ENCODE data around the gene FSTL1. TPM values are rescaled to one million over a fixed set of nuclear protein-coding genes. Genes with fewer than 3 reads are reported as not detected.
A peak's percentile ranks its signal among the peaks of the same experiment; 100 is the strongest.

Gene FSTL1
- total and polyA plus RNA-seq, 5 donors from 2014 or later = 1.0 TPM; not detected in 4

DNA sequence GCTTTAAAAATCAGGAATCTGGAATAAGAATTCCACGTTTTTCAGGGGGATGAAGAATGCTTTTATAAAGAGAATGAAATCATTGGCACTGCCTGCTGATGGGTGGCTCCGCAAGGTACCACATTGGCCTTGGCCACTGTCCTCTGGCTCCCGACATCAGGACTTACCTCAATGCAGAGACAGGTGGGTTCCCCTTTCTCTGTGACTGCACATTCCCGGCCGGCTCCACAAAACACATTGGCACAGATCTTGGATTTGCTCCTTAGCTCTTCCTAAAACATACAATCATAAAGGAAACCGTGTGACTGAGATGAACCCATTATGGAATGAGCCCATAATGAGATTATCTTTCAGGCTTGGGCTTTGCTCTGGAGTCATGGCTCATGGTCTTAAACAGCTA, 35.0 kb downstream of the FSTL1 start:
- peaks cover 2% of the 10 kb centered on the region for H3K27me3 ChIP-seq (ENCODE audit: control insufficient read depth, insufficient read depth, low read length)
- no peak for ATAC-seq (ENCODE audit: low read depth in 2 of 2)
- no peaks in the 10 kb centered on the region for H3K36me3 Mint-ChIP-seq

DNA sequence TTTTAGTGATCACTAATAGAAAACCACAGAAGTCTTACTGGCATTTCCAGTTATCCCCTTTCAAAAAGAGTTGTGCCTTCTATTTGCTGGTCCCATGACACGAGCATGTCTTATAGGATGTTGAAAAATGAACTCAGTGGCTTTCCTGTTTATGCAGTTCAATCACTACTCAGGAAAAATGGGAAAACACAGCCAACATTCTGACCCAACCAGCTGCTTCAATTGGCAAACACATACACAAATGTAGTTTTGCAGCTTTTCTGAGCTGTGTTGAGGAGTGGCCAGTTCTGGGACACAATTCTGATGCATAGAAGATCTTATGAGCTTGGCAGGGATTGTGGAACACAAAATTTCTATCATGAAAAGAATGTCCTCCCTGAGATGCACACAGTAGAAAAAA, 40.3 kb downstream of the FSTL1 start:
- Histone ChIP-seq H3K27me3 (ENCODE audit: control insufficient read depth, insufficient read depth, low read length) (no peaks in the 10 kb centered on the region), H3K4me3 (ENCODE audit: low read depth, low read length) (no peak overlapping the region), H3K27ac (ENCODE audit: insufficient read depth, low read length, poor library complexity, severe bottlenecking) (no peak overlapping the region), H3K36me3 (ENCODE audit: control insufficient read depth, insufficient read depth, low read length) (no peaks in the 10 kb centered on the region), H3K4me1 (ENCODE audit: control insufficient read depth, insufficient read depth, low read length, poor library complexity, severe bottlenecking) (no peaks in the 10 kb centered on the region), H3K9me3 (ENCODE audit: control insufficient read depth in 2 of 2, low read length in 2 of 2) (no peaks in the 10 kb centered on the region)
- no peak for ATAC-seq (ENCODE audit: low read depth in 2 of 2)
- no peak for DNase-seq
- Mint-ChIP-seq H3K27me3 (peaks cover 5% of the 10 kb centered on the region), H3K36me3 (no peaks in the 10 kb centered on the region), H3K27ac (no peak overlapping the region), H3K9me3 (no peaks in the 10 kb centered on the region), H3K4me3 (no peak overlapping the region), H3K4me1 (no peaks in the 10 kb centered on the region)

More for the DNA sequence above, 35.0 kb downstream of the FSTL1 start:
- H3K27me3 Mint-ChIP-seq = peaks cover 36% of the 10 kb centered on the region
- peaks cover 6 to 17% (median 11%) of the 10 kb centered on the region in 4 donors for H3K4me1 Mint-ChIP-seq
- Histone ChIP-seq H3K4me3 (ENCODE audit: low read depth, low read length) (no peak overlapping the region), H3K9me3 (ENCODE audit: control insufficient read depth in 2 of 2, low read length in 2 of 2) (no peaks in the 10 kb centered on the region), H3K36me3 (ENCODE audit: control insufficient read depth, insufficient read depth, low read length) (no peaks in the 10 kb centered on the region), H3K4me1 (ENCODE audit: control insufficient read depth, insufficient read depth, low read length, poor library complexity, severe bottlenecking) (peaks cover 11% of the 10 kb centered on the region), H3K27ac (ENCODE audit: insufficient read depth, low read length, poor library complexity, severe bottlenecking) (no peak overlapping the region)
- no peaks in the 10 kb centered on the region for H3K9me3 Mint-ChIP-seq
- peak overlapping the region in 1 of 3 donors; percentile 66 for H3K27ac Mint-ChIP-seq
- DNase-seq = no peak
- no peak overlapping the region for H3K4me3 Mint-ChIP-seq

DNA sequence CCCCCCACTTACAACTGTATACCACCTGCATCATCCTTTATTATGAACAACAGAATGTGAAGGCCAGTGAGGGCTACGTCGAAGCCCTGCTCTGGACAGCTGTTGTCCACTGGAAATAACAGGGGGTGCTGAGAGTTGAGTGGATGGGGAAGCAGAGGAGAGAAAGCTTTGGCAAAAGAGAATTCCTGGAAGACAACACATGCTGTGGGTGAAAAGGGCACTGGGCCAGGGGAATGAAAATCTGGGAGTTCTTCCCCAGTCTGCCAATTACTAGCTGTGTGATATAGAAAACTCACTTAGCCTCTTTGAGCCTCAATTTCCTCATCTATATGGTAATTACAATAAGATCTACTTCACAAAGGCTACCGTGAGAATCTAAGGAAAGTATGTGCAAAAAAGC, 40.7 kb downstream of the FSTL1 start:
- H3K4me3 Mint-ChIP-seq = no peak overlapping the region
- Histone ChIP-seq H3K36me3 (ENCODE audit: control insufficient read depth, insufficient read depth, low read length) (no peaks in the 10 kb centered on the region), H3K27ac (ENCODE audit: insufficient read depth, low read length, poor library complexity, severe bottlenecking) (no peak overlapping the region), H3K9me3 (ENCODE audit: control insufficient read depth in 2 of 2, low read length in 2 of 2) (no peaks in the 10 kb centered on the region), H3K4me1 (ENCODE audit: control insufficient read depth, insufficient read depth, low read length, poor library complexity, severe bottlenecking) (no peaks in the 10 kb centered on the region), H3K27me3 (ENCODE audit: control insufficient read depth, insufficient read depth, low read length) (no peaks in the 10 kb centered on the region), H3K4me3 (ENCODE audit: low read depth, low read length) (no peak overlapping the region)
- H3K9me3 Mint-ChIP-seq = no peaks in the 10 kb centered on the region
- DNase-seq (no peak), ATAC-seq (ENCODE audit: low read depth in 2 of 2) (no peak)
- H3K4me1 Mint-ChIP-seq = no peaks in the 10 kb centered on the region
- no peaks in the 10 kb centered on the region for H3K36me3 Mint-ChIP-seq
- H3K27ac Mint-ChIP-seq = no peak overlapping the region
- H3K27me3 Mint-ChIP-seq = peaks cover 1% of the 10 kb centered on the region

DNA sequence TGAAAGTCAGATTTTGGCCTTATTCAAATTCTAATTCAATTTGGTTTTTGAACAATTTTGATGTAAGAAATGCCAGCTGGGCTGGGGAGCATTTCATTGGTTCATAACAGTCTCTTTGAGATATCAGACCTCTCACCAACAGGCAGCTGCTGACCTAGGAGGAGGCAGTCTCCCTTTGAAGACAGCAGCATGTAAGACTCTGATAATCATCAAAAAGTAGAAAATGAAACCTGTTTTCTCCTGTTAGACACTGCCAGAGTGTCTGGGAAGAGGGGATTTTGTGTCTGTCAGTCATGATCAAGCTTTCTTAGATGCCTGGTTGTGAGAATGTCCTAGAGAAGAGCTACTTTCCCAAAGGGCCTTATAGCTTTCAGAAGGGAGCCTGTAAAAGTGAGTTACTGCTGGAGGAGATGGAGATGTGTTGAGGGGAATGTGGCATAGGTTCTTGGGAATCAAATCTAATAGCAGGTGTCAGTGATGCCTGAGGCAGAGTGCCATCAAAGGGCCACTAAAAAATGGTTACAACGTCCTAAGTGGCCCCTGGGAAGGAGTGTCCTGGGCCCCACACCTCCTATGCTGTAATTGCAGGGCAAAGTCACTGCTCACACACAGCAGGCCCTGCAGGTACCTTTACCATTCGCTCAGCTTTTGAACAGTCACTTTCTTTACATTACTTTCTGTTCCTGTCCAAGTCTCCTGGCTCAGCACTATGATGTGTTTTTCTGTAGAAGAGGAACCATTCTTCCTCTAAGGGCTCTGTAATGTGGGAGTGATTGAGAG, 43.1 kb downstream of the FSTL1 start:
- no peaks in the 10 kb centered on the region for H3K9me3 ChIP-seq (ENCODE audit: control insufficient read depth in 2 of 2, low read length in 2 of 2)
- ATAC-seq (ENCODE audit: low read depth in 2 of 2) = no peak
- no peak overlapping the region for H3K4me3 ChIP-seq (ENCODE audit: low read depth, low read length)
- peaks cover 0 to 3% (median 0%) of the 10 kb centered on the region in 7 donors for H3K9me3 Mint-ChIP-seq
- H3K36me3 ChIP-seq (ENCODE audit: control insufficient read depth, insufficient read depth, low read length) = no peaks in the 10 kb centered on the region
- DNase-seq = no peak
- no peak overlapping the region for H3K4me3 Mint-ChIP-seq
- no peaks in the 10 kb centered on the region for H3K4me1 Mint-ChIP-seq
- no peaks in the 10 kb centered on the region for H3K4me1 ChIP-seq (ENCODE audit: control insufficient read depth, insufficient read depth, low read length, poor library complexity, severe bottlenecking)
- H3K27me3 ChIP-seq (ENCODE audit: control insufficient read depth, insufficient read depth, low read length) = no peaks in the 10 kb centered on the region
- H3K27ac ChIP-seq (ENCODE audit: insufficient read depth, low read length, poor library complexity, severe bottlenecking) = no peak overlapping the region
- H3K27me3 Mint-ChIP-seq = peaks cover 2% of the 10 kb centered on the region
- H3K27ac Mint-ChIP-seq = no peak overlapping the region
- H3K36me3 Mint-ChIP-seq = no peaks in the 10 kb centered on the region

DNA sequence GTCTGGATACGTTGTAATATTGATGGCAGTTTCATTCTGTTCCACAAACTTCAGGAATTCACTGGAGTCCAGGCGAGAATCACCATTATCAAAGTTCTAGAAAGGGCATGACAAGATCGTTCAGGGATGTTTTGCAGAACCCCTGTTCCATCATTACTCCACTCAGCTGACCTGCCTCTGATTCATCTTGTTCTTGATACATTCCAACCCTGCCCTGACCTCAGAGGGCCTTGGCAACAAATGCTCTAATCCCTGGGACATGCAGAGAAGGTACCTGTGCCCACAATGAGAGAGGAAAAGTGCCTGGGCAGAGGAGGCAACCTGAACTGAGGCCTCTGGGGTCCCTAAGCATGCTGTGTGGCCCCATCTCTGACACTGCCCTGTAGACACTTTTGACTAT, 45.9 kb downstream of the FSTL1 start:
- Histone ChIP-seq H3K36me3 (ENCODE audit: control insufficient read depth, insufficient read depth, low read length) (no peaks in the 10 kb centered on the region), H3K27ac (ENCODE audit: insufficient read depth, low read length, poor library complexity, severe bottlenecking) (no peak overlapping the region), H3K4me3 (ENCODE audit: low read depth, low read length) (no peak overlapping the region), H3K4me1 (ENCODE audit: control insufficient read depth, insufficient read depth, low read length, poor library complexity, severe bottlenecking) (no peaks in the 10 kb centered on the region), H3K27me3 (ENCODE audit: control insufficient read depth, insufficient read depth, low read length) (peaks cover 2% of the 10 kb centered on the region), H3K9me3 (ENCODE audit: control insufficient read depth in 2 of 2, low read length in 2 of 2) (no peaks in the 10 kb centered on the region)
- Mint-ChIP-seq H3K9me3 (peaks cover 0 to 3% (median 0%) of the 10 kb centered on the region in 7 donors), H3K4me3 (no peak overlapping the region), H3K36me3 (no peaks in the 10 kb centered on the region), H3K27me3 (peaks cover 5% of the 10 kb centered on the region), H3K4me1 (no peaks in the 10 kb centered on the region), H3K27ac (no peak overlapping the region)
- ATAC-seq (ENCODE audit: low read depth in 2 of 2) (no peak), DNase-seq (no peak)

DNA sequence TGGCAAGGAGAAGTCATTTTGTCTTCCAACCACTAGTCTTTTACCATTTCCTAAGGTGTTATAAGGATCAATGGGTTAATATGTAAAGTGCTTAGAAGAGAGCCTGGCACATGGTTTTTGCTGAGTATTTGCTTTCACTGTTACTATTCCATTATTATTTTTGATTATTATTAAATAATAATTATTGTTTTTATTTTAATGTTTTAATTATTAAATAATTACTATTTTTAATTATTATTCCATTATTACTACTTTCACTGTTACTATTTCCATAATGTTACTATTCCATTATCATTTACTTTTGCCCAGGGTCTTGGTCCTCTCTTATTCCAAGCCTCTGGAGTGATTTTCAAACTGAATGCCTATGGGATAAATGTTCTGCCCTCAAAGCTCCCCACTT, 48.5 kb downstream of the FSTL1 start:
- no peak overlapping the region for H3K4me3 Mint-ChIP-seq
- Histone ChIP-seq H3K9me3 (ENCODE audit: control insufficient read depth in 2 of 2, low read length in 2 of 2) (no peaks in the 10 kb centered on the region), H3K4me3 (ENCODE audit: low read depth, low read length) (no peak overlapping the region), H3K4me1 (ENCODE audit: control insufficient read depth, insufficient read depth, low read length, poor library complexity, severe bottlenecking) (no peaks in the 10 kb centered on the region), H3K27ac (ENCODE audit: insufficient read depth, low read length, poor library complexity, severe bottlenecking) (no peak overlapping the region), H3K36me3 (ENCODE audit: control insufficient read depth, insufficient read depth, low read length) (no peaks in the 10 kb centered on the region), H3K27me3 (ENCODE audit: control insufficient read depth, insufficient read depth, low read length) (peaks cover 2% of the 10 kb centered on the region)
- H3K4me1 Mint-ChIP-seq = no peaks in the 10 kb centered on the region
- no peaks in the 10 kb centered on the region for H3K36me3 Mint-ChIP-seq
- H3K9me3 Mint-ChIP-seq = peaks cover 0 to 3% (median 0%) of the 10 kb centered on the region in 7 donors
- no peak for DNase-seq
- H3K27me3 Mint-ChIP-seq = peaks cover 12% of the 10 kb centered on the region
- ATAC-seq (ENCODE audit: low read depth in 2 of 2) = no peak
- H3K27ac Mint-ChIP-seq = no peak overlapping the region

DNA sequence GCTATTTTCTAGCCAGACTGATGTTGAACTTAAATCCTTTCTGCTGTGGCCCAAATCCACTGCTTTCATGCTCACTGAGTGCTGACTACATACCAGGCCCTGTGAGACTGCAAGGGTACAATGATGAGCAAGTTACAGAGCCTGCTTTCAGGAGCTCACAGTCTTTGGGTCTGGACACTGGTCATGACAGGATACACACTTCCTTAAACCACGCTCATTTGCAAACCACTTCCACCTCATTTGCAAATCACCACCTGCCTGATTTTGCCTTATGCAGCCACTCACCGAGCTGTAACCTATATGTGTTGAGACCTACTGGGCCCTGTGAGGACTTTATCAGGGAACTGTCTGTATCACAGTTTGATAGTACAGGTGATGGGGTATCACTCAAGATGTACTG, 51.4 kb downstream of the FSTL1 start:
- no peak overlapping the region for H3K27ac ChIP-seq (ENCODE audit: insufficient read depth, low read length, poor library complexity, severe bottlenecking)
- Mint-ChIP-seq H3K9me3 (peaks cover 0 to 3% (median 0%) of the 10 kb centered on the region in 7 donors), H3K4me1 (no peaks in the 10 kb centered on the region), H3K27ac (no peak overlapping the region), H3K36me3 (no peaks in the 10 kb centered on the region), H3K4me3 (no peak overlapping the region), H3K27me3 (peaks cover 21% of the 10 kb centered on the region)
- DNase-seq (no peak), ATAC-seq (ENCODE audit: low read depth in 2 of 2) (no peak)
- H3K36me3 ChIP-seq (ENCODE audit: control insufficient read depth, insufficient read depth, low read length) = no peaks in the 10 kb centered on the region
- H3K27me3 ChIP-seq (ENCODE audit: control insufficient read depth, insufficient read depth, low read length) = peaks cover 8% of the 10 kb centered on the region
- H3K4me3 ChIP-seq (ENCODE audit: low read depth, low read length) = no peak overlapping the region
- no peaks in the 10 kb centered on the region for H3K4me1 ChIP-seq (ENCODE audit: control insufficient read depth, insufficient read depth, low read length, poor library complexity, severe bottlenecking)
- H3K9me3 ChIP-seq (ENCODE audit: control insufficient read depth in 2 of 2, low read length in 2 of 2) = no peaks in the 10 kb centered on the region

DNA sequence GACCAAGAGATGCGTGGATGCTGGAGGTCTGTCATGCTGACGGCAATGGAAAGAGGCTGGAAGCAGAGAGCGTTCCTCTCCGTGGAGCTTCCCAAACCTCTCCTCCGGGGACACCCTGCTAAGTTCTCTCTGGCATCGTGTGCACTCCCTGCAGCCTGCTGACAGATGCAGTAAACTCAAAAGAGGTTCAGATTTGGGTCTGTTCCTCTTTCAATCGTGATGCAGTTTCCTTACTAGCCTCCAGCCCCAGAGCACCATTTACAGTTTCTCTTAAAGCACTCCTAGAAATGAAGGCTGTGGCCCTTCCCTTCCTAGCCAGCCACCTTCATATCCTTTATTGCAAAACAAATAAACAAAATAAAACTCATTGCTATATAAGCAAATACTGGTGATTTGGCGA, 54.3 kb downstream of the FSTL1 start:
- no peak overlapping the region for H3K27ac Mint-ChIP-seq
- Histone ChIP-seq H3K4me1 (ENCODE audit: control insufficient read depth, insufficient read depth, low read length, poor library complexity, severe bottlenecking) (no peaks in the 10 kb centered on the region), H3K4me3 (ENCODE audit: low read depth, low read length) (no peak overlapping the region), H3K36me3 (ENCODE audit: control insufficient read depth, insufficient read depth, low read length) (no peaks in the 10 kb centered on the region), H3K27ac (ENCODE audit: insufficient read depth, low read length, poor library complexity, severe bottlenecking) (no peak overlapping the region), H3K27me3 (ENCODE audit: control insufficient read depth, insufficient read depth, low read length) (peaks cover 14% of the 10 kb centered on the region), H3K9me3 (ENCODE audit: control insufficient read depth in 2 of 2, low read length in 2 of 2) (no peaks in the 10 kb centered on the region)
- peaks cover 16% of the 10 kb centered on the region for H3K27me3 Mint-ChIP-seq
- no peaks in the 10 kb centered on the region for H3K9me3 Mint-ChIP-seq
- no peak for ATAC-seq (ENCODE audit: low read depth in 2 of 2)
- no peaks in the 10 kb centered on the region for H3K4me1 Mint-ChIP-seq
- no peak for DNase-seq
- H3K36me3 Mint-ChIP-seq = no peaks in the 10 kb centered on the region
- H3K4me3 Mint-ChIP-seq = no peak overlapping the region
